ENCODE measurements around the gene PIP5K1C.

DNA sequence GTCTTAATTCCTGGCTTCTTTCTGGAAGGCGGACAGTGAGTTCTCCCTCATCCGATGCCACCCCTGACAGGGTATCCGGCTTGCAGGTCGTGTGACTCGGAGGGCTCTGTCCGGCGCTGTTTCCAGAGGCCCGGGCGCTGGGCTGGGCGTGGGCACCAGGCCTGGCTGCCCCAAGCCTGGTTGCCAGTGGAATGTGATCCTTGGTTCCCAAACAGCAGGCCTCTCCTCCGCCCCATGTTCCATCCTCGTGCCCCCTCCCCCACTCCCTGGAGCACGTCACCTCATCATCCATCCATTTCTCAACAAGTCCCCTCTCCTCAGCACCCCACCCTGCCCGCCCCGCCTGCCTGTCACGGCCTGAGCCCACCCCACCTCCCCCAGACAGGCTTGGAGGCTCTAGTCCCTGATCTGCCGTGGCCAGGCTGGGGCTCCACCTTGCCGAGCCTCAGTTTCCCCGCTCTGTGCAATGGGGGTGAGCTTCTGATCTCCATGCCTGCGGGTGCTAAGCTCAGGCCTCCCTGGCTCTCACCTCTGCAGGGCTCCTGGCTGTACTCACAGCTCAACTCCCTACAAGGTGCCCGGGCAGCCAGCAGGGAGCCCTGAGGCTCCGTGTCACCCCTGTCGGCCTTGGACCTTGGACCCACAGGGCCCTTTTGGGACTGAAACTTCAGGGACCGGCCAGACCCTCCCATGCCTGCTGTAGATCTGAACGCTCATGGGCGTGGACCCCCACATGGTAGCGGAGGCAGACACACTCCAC, 95.9 kb downstream of the PIP5K1C start:
- TF ChIP-seq, protein P1, sequence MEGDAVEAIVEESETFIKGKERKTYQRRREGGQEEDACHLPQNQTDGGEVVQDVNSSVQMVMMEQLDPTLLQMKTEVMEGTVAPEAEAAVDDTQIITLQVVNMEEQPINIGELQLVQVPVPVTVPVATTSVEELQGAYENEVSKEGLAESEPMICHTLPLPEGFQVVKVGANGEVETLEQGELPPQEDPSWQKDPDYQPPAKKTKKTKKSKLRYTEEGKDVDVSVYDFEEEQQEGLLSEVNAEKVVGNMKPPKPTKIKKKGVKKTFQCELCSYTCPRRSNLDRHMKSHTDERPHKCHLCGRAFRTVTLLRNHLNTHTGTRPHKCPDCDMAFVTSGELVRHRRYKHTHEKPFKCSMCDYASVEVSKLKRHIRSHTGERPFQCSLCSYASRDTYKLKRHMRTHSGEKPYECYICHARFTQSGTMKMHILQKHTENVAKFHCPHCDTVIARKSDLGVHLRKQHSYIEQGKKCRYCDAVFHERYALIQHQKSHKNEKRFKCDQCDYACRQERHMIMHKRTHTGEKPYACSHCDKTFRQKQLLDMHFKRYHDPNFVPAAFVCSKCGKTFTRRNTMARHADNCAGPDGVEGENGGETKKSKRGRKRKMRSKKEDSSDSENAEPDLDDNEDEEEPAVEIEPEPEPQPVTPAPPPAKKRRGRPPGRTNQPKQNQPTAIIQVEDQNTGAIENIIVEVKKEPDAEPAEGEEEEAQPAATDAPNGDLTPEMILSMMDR (IDR thresholded peaks at IDR 0.05) = no peak
- no peak for TF ChIP-seq POLR2A (IDR thresholded peaks at IDR 0.05)

Measured in esophagus squamous epithelium (tissue), 4 donors.